ENCODE measurements around the gene GNA14.
"Not testable (repeated sequence)": the region's sequence is repeated elsewhere in the genome, so short reads cannot be mapped to it uniquely, and the experiment has no call there.

Gene GNA14

DNA sequence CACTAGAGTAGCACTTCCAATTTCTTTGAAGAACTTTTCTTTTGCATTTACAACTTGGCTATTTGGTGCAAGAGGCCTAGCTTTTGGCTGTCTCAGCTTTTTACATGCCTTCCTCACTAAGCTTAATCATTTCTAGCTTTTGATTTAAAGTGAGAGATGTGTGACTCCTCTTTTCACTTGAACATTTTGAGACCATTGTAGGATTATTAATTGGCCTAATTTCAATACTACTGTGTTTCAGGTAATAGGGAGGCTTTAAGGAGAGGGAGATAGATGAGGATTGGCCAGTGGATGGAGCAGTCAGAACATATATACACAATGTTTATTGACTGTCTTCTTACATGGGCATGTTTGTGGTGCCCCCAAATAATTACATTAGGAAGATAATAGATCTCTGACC, 161.7 kb downstream of the GNA14 start:
- no peak for DNase-seq

DNA sequence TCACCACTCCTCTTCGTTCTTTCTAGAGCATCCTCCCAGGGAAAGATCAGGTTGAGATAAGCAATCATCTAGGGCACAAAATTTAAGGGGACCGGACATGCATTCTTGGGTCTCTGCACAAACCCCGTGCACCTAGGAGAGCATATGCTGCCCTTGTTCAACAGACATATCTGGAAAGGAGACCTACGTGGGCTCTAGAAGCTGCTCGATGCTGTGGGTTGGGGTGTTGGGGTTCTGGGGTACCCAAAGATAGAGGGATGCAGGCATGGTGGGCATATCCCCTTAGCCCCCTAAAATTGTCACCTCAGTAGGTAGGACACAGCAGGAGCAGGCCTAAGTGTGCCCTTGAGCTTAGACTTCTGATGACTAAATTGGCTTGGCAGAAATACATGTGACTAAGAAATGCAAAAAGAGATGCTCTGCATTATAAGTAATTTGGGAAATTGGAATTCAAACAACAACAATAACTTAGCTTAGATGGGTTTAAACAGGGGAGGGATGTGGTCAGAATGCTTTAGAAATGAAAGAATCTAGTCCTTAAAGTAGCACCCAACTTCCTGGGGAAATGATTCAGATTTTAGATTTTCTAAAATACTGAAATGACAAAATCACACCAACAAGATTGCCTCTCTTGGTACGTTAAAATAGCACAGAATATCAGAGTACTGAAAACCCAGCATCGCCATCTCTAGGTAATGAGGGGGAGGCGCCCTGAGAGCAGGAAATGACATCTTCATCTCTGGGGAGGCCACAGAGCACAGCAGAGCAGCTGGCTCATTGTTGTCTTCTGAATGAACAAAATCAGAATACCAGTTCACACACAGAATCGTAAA, 172.3 kb downstream of the GNA14 start:
- DNase-seq: no peak

DNA sequence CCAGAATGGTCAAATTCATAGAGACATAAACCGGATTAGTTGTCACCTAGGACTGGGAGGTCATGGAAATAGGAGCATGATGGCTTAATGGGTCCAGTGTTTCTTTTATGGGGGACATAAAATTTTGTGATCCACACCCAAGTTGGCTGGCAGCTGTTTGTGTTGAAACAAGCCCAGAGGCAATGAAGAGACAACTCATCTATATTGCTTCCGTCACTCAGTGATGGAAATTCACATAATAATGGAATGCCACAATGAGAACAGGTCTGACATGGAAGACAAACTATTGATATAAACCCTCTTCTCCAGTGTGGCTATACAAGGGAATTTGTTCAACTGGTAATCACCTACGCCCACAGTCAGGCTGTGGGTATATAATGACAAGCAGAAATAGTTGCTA, 173.2 kb downstream of the GNA14 start:
- no peak for DNase-seq

DNA sequence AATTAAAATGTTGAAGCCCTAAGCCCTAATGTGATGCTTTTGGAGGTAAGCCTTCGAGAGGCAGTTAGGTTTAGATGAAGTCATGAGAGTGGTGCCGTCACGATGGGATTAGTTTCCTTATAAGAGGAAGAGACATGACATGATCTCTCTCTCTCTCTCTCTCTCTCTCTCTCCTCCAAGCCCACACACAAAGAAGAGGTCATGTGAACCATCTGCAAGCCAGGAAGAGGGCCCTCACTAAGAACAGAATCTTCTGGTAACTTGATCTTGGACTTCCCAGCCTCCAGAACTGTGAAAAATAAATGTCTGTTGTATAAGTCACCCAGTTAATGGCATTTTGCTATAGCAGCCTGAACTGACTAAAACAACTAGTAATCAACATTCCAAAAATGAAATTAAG, 175.5 kb downstream of the GNA14 start:
- DNase-seq: no peak

DNA sequence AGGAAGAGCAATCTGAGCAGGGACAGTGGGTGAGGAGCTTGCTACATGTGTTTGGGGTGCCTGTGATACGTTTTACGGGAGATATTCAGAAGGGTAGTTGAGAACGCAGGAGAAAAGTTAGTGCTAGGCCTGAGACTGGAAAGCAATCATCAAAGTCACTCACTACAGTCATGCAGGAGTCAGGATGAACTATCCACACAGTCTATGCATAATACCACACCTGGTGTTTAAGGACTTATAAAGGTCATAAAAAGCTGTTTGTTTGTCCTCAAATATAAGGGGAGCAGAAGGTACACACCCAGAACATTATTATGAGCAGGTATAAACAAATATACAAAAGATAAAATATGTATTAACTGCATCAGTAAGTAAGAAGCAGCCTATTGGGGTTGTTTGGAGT, 176.6 kb downstream of the GNA14 start:
- no peak for DNase-seq

DNA sequence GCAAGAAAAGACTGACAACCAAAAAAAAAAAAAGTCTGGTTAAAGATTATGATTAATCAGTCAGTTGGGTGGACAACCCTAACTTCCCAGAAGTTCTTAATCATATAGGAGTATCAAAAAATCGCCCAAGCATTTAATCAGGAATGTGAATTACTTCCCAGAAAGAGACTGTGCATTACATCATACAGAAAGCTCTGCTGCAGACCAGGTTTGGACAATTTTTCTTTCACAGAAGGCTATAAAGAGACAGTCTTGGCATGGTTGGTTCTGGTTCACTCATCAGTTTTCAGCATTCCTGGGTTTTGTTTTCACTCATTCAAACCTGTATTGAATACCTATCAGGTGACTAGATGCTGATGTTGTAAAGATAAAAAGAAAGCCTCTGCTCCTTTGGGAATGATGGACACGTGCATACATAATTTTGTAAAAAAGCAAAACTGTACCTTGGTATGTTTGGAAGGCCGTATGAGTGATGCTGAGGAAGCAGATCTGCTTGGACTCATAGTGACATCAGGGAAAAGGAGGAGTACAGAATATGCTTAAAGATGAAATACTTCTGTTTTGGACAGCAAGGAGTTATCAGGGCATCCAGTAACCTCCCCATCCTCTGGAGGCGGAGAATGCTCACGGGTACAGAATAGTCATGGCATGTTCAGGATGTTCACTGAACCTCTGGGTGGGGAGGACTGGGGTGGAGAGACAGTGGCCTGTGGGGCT, 178.4 kb downstream of the GNA14 start:
- no peak for DNase-seq

DNA sequence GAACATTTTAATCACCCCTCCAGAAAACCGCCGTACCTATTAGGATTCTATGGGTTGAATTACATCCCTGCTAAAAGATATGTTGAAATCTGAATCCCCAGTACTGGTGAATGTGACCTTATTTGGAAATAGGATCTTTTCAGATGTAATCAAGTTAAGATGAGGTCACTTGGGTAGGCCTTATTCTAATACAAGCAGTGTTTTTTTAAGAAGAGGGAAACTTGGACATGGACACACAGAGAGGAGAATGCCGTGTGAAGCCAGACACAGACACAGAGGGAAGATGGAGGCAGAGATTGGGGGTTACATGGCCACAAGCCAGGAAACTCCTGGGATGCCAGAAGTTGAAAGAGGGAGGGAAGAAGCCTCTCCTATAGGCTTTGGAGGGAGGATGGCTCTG, 183.5 kb downstream of the GNA14 start:
- DNase-seq: no peak

DNA sequence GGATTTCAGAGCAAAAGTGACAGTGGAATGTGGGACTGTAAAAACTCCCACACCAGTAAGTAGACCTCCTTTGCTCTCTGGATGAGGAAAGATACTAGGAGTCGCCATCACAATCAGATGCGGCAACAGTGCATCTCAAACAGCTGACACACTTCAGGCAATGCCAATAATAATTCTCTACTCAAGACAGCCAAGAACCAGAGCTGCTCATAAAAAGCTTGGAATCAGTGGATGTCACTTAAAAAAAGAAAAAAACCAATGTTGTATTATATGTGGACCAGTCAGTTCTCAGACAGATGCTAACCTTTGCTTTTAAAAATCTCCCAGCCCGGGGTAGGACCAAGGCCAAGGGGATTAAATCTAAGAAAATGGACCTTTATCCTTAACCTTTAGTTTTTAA, 185.0 kb downstream of the GNA14 start:
- DNase-seq: no peak

DNA sequence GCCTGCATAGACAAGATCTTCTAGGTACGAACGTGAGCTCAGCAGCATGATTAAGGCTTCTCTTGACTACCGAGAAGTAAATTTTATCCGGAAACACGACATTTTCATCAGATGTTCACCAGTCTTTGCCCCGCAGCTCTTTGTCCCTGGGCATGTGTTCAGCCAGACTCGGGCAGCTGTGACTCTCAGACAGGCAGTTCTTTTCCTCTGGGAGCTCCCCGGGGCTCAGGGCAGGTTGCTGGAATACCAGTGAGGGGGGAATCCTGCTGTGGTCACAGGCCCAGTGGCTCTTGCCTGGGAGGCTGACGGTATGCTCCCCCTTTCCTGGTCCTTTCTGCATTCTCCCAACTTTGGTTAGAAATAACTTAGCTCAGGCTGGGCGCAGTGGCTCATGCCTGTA, 186.1 kb downstream of the GNA14 start:
- no peak for DNase-seq

DNA sequence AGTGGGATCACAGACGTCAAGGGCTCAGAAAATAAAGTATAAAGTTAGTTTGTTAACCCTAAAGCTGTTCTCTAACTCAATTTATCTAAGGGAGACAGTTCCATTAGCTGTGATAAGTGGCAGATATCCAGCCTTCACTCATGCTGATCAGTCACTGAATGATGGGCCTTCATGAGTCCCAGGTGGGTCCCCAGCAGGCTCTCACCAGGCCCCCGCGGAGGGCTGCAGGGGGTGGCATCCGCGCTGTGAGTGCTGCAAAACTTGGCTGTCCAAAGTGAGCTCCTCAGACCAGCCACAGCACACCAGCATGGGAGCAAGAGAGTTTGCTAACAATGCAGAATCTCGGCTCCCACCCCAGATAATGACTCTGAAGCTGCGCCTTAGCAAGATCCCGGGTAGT, 187.2 kb downstream of the GNA14 start:
- DNase-seq: no peak

DNA sequence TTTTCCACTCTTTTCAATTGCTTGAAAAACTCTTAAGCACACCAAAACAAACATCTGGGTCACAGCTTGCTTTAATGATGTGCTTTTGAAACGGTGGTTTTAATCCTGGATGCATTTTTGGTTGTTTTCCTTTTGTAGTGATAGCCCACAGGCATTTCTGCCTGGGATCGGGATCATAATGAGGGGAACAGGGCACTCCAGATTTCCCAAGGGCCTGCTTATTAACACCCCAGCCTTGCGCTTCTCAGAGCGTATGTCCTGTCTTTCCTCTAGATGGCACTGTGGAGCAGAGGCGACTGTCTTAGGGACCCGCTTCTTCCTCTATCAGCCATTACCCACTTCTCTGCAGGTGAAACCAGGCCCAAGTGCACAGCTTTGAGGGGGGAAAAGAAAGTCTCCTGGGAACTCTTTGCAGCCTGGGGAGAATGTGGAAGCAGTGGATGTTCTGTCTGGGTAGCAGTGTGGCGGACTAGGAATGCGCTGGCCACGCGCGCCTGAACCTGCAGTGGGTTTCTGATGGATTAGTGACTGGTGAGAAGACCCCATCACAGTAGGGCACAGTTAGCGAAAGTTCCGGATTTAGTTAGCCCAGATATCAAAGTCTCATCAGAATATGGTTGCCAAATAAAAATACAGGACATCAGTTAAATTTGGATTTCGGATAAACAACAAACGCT, 190.1 kb downstream of the GNA14 start:
- peak; percentile 23 for DNase-seq

DNA sequence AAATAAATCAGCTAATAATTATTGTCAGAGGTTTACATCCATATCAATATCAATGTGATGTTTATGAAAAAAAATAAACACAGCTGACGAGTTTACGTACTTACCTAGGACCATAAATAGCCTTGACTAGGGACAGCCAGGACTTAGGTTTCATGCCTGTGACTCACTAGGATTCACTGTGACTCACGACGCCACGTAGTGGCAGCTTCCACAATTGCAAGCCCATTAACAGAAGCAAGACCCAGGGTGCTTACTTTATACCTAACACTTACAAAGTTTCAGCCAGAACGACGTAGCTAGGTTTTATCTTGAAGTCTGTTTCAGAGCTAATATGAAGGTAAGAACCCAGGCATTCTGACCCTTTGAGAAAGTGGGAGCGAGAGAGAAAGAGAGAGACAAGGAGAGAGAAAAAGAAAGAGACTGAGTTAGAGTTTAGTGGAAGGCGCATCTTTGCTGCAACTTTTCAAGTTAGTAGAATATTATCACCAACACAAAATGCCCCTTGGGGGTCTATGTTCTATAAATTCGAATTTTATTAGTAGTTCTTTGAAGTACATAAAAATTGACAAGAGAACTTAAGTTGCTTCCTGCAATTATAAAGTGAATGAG, 191.2 kb downstream of the GNA14 start:
- peak; percentile 62 for DNase-seq

DNA sequence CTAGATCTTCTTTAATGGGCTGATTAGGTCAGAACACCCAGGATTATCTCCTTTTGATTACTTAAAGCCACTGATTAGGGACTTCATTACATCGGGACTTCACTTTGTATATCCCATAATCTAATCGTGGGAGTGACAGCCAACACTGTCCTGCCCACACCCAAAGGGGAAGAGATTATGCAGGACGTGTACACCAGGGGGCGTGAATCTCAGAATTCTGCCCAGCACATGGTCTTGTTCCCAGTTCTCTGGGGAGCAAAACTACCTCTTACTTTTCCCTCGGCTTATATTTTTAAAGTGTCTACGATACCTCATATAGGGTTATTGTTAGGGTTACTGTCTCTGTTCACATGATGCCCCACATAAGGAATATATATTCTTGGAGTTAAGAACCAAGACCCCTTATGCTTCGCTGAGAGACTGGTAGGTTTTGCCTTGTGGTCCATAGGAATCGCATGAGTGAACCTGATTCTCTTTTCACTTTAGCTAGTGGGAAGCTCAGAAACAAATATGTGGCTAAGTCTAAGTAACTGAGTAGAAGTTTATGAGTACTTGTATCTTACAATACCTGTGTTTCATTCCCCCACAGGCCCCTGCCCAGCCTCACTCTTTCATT, 192.7 kb downstream of the GNA14 start:
- DNase-seq: no peak

DNA sequence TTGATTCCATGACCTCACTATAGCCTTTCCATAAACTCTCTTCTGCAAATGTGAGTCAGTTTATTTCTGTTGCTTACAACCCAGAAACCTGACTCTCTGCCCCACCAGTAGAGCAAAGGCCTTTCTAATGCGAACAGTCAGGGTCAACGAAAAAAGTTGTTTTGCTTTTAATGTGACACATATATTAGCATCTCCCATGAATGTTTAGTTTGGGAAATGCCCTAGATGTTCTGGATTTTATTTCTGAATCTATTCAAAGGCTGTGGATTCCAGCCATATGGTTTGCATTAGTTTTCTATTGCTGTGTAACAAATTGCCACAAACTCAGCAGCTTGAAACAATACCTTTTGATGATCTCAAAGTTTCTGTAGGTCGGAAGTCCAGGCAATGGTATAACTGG, 193.5 kb downstream of the GNA14 start:
- DNase-seq: no peak

DNA sequence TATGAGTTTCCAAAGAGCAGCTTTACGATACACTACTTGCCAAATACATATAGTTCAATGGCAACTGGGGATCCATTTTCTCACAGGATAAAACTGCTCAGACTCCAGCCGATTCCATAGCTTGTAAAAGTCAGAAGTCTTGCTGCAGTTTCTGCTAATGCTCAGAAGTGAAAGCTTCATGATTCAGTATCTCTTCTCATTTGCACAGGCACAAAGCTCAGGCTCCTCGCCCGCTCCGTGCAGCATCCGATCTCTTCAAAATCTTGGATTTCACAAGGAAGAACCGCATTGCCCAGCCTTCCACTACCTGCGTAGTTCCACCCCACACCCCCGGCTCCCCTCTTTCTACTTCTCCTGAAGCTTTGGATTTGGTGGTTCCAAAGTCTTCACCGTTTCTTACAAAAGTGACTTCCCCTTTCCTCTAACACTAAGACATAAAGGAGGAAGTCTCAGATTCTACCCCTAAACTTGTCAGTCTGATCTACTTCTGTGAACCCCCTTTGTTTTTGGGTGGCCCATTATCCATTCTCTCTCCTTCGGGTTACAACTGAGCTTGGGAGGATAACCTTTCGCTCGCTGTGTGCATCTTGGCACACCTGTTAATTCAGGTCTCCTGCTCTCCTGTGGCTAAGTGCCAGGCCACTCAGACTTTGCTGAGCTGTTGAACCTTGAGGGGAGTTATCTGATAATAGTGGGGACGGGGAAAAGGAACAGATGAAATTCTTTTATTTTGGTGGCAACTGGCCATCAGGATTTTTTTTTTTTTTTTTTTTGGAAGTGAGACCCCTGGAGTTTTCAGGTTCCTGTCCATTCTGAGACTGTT, 194.1 kb downstream of the GNA14 start:
- no peak for DNase-seq

DNA sequence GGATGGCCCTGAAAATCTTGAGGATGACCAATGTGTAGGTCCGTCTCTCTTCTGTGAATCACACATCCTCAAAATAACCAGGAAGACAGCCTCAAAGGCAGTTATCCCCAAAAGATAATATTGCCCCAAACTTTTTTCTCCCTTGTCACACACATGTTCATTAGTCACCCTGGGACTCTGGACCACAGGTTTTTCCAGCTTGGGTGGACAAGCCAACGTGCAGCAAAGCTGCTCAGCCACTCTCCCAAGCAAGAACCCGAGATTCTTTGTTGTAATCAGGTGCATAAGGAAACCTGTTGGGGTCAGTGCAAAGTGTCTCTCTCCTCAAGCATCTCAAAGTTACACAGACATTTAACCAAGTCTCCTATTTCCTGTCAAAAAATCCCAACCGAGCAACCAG, 196.6 kb downstream of the GNA14 start:
- no peak for DNase-seq

DNA sequence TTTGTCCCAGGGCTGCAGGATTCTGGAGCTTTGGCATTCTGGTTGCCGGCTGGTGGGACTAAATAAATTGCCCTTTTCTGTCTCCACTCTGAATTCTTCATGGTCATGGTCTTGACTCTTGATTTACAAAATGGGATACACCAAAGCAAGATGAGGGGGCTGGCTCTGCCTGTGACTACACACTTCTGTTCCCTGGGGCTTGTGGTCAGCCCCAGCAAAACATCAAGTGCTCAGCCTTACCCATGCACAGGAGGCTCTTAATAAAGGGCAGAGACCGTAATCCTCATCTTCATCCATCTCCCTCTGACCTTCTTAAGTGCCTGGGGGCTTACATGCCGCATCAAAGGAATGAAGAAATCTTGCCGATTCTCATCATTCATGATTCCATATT, 198.0 kb downstream of the GNA14 start:
- DNase-seq: no peak

DNA sequence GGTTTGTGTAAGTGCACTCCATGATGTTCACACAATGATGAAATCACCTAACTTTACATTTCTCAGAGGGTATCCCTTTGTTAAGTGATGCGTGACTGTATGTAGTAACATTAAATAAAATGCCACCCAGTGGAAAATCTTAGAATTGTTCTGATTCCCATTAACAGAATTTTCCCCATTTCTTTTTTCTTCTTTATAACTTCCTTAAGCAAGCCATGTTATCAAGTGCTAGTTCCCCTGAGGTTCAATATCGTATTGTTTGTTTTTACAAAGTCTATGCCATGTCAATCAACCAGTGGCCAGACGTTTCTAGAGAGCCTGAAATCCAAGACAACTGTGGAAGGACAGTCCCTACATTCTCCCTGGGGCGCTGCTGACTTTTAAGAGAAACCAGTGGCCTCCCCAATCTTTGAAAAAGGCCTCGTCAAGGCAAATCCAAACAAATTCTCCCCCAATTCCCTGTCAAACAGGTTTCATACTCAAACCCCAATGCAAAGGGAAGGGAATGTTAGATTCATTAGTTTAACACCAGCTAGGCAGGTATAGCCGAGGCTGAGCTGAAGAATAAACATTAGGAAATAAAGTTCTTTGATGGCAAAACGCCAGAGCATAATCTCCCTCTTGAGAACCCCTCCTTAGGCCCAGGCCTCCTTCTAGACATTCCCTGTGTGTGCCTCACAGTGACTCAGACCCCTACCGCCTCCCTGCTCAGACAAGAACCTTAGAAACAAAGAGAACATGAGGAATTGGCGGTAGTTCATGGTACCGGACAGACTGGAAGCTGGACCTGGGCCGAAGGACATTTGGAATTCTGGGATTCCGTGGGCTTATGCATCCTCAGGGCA, 198.7 kb downstream of the GNA14 start:
- no peak for DNase-seq

DNA sequence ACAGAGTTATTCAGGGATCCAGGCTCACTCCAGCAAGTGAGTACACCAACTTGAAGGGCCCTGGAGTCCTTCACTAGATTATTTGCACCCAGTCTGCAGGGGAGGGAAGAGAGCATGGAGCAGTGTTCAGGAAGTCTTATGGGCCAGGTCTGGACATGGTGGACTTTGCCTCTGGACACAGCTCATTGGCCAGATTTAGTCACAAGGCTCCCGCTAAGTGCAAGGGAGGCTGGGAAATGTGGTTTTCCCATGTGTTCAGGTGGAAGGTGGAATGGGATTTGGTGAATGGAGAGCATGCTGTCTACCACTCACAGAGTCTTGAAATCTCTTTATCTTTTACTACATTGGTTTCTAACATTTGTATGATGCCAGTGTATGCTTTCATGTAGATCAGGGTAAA, 200.5 kb downstream of the GNA14 start:
- DNase-seq: no peak

DNA sequence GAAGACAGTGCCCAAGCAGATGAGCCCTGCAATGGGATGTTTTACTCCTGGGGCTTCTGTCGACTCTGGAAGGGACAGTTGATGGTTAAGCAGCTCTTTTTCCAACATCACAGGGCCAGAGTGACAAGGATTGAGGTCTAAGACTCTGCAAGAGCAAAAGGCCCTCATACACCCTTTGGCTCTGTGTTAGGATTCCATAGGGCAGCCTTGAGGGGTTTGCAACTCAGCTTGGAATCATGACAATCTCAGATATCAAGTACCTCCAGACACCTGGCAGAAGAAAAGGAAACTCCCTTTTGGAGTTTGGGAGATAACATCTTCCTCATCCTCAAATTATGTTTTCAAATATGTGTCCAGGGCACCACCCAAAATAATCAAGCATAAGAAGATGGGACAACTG, 205.7 kb downstream of the GNA14 start:
- no peak for DNase-seq

DNA sequence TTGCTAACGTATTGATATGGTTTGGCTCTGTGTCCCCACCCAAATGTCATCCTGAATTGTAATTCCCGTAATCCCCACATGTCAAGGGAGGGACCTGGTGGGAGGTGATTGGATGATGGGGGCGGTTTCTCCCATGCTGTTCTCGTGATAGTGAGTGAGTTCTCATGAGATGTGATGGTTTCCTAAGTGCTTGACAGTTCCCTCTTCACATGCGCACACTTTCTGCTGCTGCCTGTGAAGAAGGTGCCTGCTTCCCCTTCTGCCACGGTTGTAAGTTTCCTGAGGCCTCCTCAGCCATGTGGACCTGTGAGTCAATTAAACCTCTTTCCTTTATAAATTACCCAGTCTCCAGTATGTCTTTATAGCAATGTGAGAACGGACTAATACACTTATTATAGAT, 207.0 kb downstream of the GNA14 start:
- not testable (repeated sequence) for DNase-seq
